ENCODE measurements around the gene SSH2.

SSH2 gene

GRCh38 chr17:29611351-29612093 is 318.5 kb downstream of the SSH2 start:
- no peak for DNase-seq (ENCODE audit: low spot score)

DNA sequence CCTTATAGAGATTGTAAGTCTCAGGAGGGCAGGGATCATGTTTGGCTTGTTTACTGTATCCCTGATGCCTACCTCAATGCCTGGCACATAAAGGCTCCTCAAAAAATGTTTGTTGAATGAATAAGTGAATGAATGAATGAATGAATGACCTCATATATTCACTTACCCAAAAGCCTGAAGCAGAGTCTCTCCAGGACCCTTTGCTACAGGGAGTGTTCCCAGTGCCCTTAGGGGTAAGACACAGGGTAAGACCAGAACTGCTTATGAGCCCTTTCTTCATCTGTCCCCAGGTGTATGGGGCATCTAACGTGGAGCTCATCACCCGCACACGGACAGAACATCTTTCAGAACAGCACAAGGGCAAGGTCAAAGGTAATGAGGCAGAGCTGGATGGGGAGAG is 319.6 kb downstream of the SSH2 start:
- DNase-seq (ENCODE audit: low spot score), result no peak

DNA sequence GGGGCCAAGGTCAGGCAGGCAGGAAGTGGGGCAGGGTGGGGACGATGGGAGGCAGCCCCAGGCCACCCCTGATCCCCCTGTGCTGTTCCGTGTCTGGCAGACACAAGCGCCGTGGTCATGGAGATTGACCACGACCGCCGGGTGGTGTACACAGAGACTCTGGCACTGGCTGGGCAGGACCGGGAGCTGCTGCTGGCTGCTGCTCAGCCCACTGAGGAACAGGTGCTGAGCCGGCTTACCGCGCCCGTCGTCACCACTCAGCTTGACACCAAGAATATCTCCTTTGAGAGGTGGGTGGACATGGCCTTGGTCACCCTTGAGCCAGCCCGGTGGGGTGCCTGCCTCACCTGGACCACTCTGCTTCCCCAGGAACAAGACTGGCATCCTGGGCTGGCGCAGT is 321.0 kb downstream of the SSH2 start:
- no peak for DNase-seq (ENCODE audit: low spot score)

DNA sequence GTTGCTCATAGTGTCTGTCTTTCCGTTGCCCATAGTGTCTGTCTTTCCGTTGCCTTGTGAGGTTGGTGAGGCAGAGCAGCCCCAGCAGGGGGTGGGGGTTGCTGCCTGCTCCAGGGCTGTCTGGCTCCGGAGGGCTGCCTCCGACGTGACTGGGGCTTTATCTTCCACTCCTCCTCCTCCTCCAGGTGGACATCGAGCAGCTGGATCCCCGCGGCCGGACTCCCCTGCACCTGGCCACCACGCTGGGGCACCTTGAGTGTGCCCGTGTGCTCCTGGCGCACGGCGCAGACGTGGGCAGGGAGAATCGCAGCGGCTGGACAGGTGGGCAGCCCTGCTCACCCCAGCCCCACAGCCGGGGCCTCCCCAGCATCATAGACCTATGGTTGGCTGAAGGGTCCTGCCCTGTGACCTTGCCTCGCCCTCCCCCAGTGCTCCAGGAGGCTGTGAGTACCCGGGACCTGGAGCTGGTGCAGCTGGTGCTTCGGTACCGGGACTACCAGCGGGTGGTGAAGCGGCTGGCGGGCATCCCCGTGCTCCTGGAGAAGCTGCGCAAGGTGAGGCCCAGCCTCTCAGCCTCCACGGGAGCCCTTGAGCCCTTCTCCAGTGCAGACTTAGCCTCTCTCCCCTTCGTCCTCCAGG is 322.4 kb downstream of the SSH2 start:
- DNase-seq (ENCODE audit: low spot score), result no peak

- no peak for DNase-seq (ENCODE audit: low spot score)
Measured at GRCh38 chr17:29603109-29603674, 326.8 kb downstream of the SSH2 start.

DNA sequence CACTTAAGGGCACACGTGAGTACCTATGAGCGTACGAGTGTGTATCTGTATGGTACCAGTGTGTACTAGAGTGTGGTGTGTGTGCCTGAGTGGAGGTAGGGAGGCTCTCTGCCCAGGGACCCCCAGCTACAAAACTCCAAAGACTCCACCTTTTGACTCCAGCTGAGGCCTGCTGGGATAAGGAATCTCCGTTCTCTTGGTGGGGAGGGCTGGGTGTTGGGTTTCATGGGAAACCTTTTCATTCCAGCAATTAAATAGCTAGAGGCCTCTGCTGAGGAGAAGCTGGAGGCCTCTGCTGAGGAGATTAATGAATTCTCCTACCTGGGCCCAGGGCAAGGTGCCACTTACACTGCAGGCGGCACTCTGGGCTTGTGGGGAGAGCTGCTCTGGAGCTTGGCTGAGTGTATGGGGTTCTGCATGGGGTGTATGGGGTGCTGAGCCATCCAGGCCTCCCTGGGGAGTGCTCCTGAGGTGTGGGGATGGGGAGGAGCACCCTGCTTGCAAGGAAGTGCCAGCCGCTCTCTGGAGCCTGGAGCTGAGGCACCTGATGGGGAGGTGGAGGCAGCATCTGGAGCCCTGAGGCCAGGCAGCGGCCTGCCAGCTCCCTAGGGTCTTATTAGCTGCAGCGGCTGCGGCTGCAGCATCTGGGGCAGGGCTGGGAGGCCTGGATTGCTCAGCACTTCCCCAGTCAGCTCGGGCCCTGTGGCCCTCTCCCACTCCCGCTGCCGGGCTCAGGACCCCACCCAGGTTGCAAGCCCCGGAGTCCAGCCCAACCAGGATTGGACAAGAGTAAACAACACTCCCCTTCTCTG is 332.5 kb downstream of the SSH2 start:
- no peak for DNase-seq (ENCODE audit: low spot score)

GRCh38 chr17:29596811-29597210 is 333.2 kb downstream of the SSH2 start:
- no peak for DNase-seq (ENCODE audit: low spot score)

GRCh38 chr17:29595943-29596774 is 333.9 kb downstream of the SSH2 start:
- no peak for DNase-seq (ENCODE audit: low spot score)

- DNase-seq (ENCODE audit: low spot score), result no peak
Measured at GRCh38 chr17:29595107-29595942, 334.7 kb downstream of the SSH2 start.

- DNase-seq (ENCODE audit: low spot score), result no peak
Measured at GRCh38 chr17:29594519-29595090, 335.4 kb downstream of the SSH2 start.

DNA sequence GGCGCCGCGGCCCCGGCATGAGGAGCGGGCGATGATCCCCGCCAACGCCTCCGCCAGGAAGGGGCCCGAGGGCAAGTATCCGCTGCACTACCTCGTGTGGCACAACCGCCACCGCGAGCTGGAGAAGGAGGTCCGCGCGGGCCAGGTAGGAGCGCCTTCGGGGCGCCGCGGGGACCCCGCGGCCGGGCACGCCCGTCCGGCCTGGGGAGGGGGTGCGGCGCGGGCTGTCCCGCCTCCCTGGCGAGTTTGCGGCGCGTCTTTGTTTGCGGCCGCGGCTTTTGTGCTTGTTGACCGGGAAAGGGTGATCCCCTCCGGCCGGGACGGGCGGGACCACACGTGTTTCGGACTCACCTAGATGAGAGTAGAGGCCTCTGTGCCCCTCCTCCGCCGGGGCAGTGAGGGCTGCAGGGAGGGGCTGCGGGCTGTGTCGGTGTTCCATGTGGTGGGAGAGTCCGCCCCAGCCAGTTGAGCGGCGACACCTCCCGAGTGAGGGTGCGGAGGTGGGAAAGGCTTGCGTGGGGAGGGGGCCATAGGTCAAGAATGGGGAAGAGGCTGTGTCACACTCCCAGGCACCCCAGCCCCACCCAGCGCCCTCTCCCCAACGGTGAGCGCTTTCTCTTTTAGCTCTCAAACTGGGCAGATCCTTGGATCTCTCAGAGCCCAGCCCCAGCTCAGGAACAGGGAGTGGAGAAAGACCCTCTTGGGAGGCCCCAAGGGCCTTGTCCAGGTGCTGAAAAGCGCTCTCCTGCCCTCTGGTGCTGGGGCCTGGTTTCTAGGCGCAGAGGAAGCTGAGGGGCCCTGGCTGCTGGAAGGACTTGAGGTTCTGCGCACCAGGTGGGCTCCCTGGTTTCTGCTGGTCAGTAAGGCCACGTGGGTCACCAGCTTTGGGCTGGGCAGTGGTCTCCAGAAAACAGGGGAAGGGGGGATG is 336.2 kb downstream of the SSH2 start:
- no peak for DNase-seq (ENCODE audit: low spot score)

- peak; percentile 60 for DNase-seq (ENCODE audit: low spot score)
Measured at GRCh38 chr17:29592850-29593551, 337.0 kb downstream of the SSH2 start, which contains the start of gene ANKRD13B. Gene ANKRD13B, plus strand, starts transcription at chr17:29593132. Its CDS starts 490 bp downstream, at chr17:29593622.

GRCh38 chr17:29591737-29592608 is 338.1 kb downstream of the SSH2 start:
- DNase-seq (ENCODE audit: low spot score), result peak; percentile 91

GRCh38 chr17:29591146-29591736 is 338.8 kb downstream of the SSH2 start:
- DNase-seq (ENCODE audit: low spot score), result no peak

DNA sequence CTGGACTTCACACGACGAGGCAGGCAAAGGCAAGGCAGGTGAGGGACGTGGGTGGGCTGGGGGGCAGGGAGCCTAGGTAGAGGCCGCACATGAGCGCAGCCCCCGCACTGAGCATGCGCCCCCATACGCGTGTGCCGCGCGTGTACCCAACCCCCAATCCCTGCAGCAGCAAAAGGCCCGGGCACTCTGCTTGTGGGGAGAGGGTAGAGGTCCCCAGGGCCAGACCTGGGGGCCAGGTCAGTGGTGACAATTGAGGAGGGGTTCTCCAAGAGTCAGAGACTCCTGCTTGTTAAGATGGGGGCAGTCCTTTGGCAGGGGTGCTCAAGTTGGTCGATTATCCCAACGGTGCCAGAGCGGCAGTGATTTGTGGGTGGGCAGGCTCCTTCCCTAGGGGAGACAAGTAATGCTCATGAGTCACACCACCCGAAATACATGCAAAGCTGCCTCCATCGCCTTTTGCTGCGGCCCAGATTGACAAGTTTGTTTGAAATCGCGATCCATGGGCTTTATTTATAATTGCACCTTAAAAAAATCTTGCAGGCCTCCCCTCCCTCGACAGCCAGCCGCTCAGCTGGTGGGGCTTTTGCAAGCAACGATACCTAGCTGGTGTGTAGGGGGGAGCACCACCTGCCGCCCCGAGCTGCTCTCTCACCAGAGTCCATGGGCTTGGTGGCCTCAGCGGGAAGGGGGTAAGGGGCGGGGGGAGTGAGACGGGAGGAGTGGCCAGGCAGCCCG is 339.4 kb downstream of the SSH2 start:
- DNase-seq (ENCODE audit: low spot score), result no peak

Data from activated CD4-positive, alpha-beta T cell treated with anti-CD3 and anti-CD28 coated beads, Interleukin-2, Interleukin-4, amounts not matched to agents 100 ng/mL and 50 ng/mL, durations not matched to agents 16 hours and 8 hours (primary cell).